Chondrocyte (in vitro differentiated cells): Measurements from ENCODE around the gene C3. TPM values are rescaled to one million over a fixed set of nuclear protein-coding genes. Genes with fewer than 3 reads are reported as not detected.
"Not testable (repeated sequence)": the region's sequence is repeated elsewhere in the genome, so short reads cannot be mapped to it uniquely, and the experiment has no call there.

Source experiments
- DNase-seq: peaks from one replicate; pipeline ENCODE4 v3.0.0; 2021; ENCODE audit warnings: mixed read lengths, low spot score
- H3K27ac Mint-ChIP-seq: one replicate; pipeline ENCODE4 v1.8.0; 2021; ENCODE audit warnings: mild to moderate bottlenecking, moderate library complexity, mixed read lengths; ENCODE audit not compliant: unreplicated experiment
- H3K27me3 Mint-ChIP-seq: 2 replicates; pipeline ENCODE4 v1.8.0; 2021; ENCODE audit warnings: low read depth, mixed read lengths
- H3K36me3 Mint-ChIP-seq: 2 replicates; pipeline ENCODE4 v1.8.0; 2021; ENCODE audit warnings: low read depth, mixed read lengths
- H3K4me1 Mint-ChIP-seq: 2 replicates; pipeline ENCODE4 v1.8.0; 2021; ENCODE audit warnings: low read depth, mild to moderate bottlenecking, mixed read lengths
- H3K4me3 Mint-ChIP-seq: one replicate; pipeline ENCODE4 v1.8.0; 2021; ENCODE audit warnings: mild to moderate bottlenecking, moderate library complexity, mixed read lengths; ENCODE audit not compliant: unreplicated experiment
- H3K9me3 Mint-ChIP-seq: 2 replicates; pipeline ENCODE4 v1.8.0; 2021; ENCODE audit warnings: low read depth, mixed read lengths
- CTCF ChIP-seq: fragments of 200-600 bp; sonication (generic); IDR thresholded peaks from 2 replicates; pipeline ENCODE4 v1.5.0; 2021; ENCODE audit warnings: antibody characterized with exemption, mild to moderate bottlenecking, moderate library complexity
- total RNA-seq: library from RNA; stranded (reverse); gene quantifications from 3 replicates; pipeline ENCODE4 v1.2.1, GENCODE V29; 2021

C3 gene
- total RNA-seq, 1 donor from 2014 or later, result 0.77 TPM

GRCh38 chr19:6676288-6676687 lies 44.2 kb downstream of the C3 start:
- TF ChIP-seq CTCF, result no peak
- Mint-ChIP-seq H3K27ac (no peak overlapping the region), H3K4me1 (peaks cover 17% of the 10 kb centered on the region), H3K36me3 (no peaks in the 10 kb centered on the region), H3K27me3 (peaks cover 22% of the 10 kb centered on the region), H3K4me3 (no peak overlapping the region), H3K9me3 (peaks cover 7% of the 10 kb centered on the region)
- DNase-seq, result peak; percentile 12

- Mint-ChIP-seq H3K4me3 (peak overlapping the region; percentile 46), H3K9me3 (no peaks in the 10 kb centered on the region)
- TF ChIP-seq CTCF, result peak; percentile 23
Measured at GRCh38 chr19:6674868-6675305, 45.6 kb downstream of the C3 start.

GRCh38 chr19:6674408-6674807 lies 46.0 kb downstream of the C3 start:
- Mint-ChIP-seq H3K27me3 (peaks cover 13% of the 10 kb centered on the region), H3K4me1 (peaks cover 17% of the 10 kb centered on the region), H3K4me3 (peak overlapping the region; percentile 35)
- H3K9me3 Mint-ChIP-seq, DNase-seq, H3K27ac Mint-ChIP-seq, H3K36me3 Mint-ChIP-seq: not testable (repeated sequence)

More at GRCh38 chr19:6674868-6675305, 45.6 kb downstream of the C3 start:
- Mint-ChIP-seq H3K4me1 (peaks cover 17% of the 10 kb centered on the region), H3K27me3 (peaks cover 12% of the 10 kb centered on the region), H3K27ac (peak overlapping the region; percentile 66), H3K36me3 (no peaks in the 10 kb centered on the region)
- peak; percentile 42 for DNase-seq

- H3K27me3 Mint-ChIP-seq, result peaks cover 19% of the 10 kb centered on the region
- H3K27ac Mint-ChIP-seq, result no peak overlapping the region
- H3K4me1 Mint-ChIP-seq, result peaks cover 14% of the 10 kb centered on the region
- H3K4me3 Mint-ChIP-seq, result no peak overlapping the region
- no peaks in the 10 kb centered on the region for H3K9me3 Mint-ChIP-seq
- no peaks in the 10 kb centered on the region for H3K36me3 Mint-ChIP-seq
- no peak for DNase-seq
- no peak for TF ChIP-seq CTCF
Measured at GRCh38 chr19:6672693-6673290, 47.7 kb downstream of the C3 start.

- no peak overlapping the region for H3K4me3 Mint-ChIP-seq
- peaks cover 16% of the 10 kb centered on the region for H3K27me3 Mint-ChIP-seq
- no peak overlapping the region for H3K27ac Mint-ChIP-seq
- no peaks in the 10 kb centered on the region for H3K36me3 Mint-ChIP-seq
- H3K9me3 Mint-ChIP-seq, result no peaks in the 10 kb centered on the region
- TF ChIP-seq CTCF, result no peak
- peaks cover 12% of the 10 kb centered on the region for H3K4me1 Mint-ChIP-seq
- DNase-seq, result no peak
Measured at GRCh38 chr19:6671960-6672359, 48.5 kb downstream of the C3 start.

- Mint-ChIP-seq H3K36me3 (no peaks in the 10 kb centered on the region), H3K27me3 (peaks cover 16% of the 10 kb centered on the region), H3K27ac (no peak overlapping the region), H3K4me1 (no peaks in the 10 kb centered on the region), H3K9me3 (no peaks in the 10 kb centered on the region), H3K4me3 (no peak overlapping the region)
- no peak for TF ChIP-seq CTCF
- no peak for DNase-seq
Measured at GRCh38 chr19:6668691-6669090, 51.8 kb downstream of the C3 start.
